ENCODE results near the gene SPTLC2.

- TF ChIP-seq CTCF (IDR thresholded peaks at IDR 0.05; ENCODE audit: low read length) (no peak), EZH2 (optimal IDR thresholded peaks at IDR 0.05; ENCODE audit: low read depth, low read length) (no peak)
These were observed 125.4 kb downstream of the SPTLC2 start for GRCh38 chr14:77491056-77491455.
